Measurements from ENCODE around the gene TIMP3. TPM values are rescaled to one million over a fixed set of nuclear protein-coding genes. Genes with fewer than 3 reads are reported as not detected.

Gene TIMP3
- total and polyA plus RNA-seq, 2 donors (not counting 3 experiments of a cell fraction or from before 2014, with no cell fraction given): 0.22 to 2.0 TPM

DNA sequence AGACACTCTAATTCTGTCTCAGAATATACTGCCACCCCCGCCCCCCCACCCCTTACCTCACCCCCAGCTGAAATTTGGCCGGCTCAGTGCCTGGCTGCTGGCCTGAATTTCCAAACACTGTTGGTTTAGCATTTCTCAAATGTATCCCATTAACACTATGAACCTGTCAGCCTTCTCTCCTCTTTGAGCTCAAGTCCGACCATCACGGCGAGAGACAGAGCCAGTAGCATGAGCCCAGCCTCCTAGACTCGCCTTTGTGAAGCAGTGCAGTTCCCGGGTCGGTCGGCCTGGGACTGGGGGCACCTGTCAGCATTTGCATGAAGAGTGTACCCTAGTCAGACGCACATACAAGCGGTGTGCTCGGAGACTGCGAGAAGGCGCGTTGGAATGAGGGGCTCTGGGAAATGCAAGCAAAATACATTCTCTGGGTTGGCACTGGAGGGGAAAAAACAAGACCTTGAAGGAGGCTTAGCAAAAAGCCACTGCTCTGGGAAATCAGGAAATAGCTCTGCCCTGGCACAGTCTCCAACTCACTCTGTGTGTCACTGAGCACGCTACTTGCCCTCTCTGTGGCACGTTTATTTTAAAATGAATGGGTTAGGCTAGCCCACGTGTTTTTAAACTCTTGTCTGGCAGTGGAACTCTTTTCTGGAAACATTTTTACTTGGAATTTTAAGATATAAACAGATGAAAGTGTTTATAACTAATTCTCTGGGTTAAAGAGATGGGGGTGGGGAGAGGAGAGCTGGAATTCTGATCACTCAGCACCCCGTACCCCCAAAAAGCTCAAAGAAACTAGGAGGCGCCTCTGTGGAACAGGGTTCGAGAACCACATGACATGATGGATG is 108.3 kb downstream of the TIMP3 start:
- ChIA-PET POLR2A (no interaction called here), CTCF (no interaction called here)
- TF ChIP-seq, protein P1, sequence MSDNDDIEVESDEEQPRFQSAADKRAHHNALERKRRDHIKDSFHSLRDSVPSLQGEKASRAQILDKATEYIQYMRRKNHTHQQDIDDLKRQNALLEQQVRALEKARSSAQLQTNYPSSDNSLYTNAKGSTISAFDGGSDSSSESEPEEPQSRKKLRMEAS (IDR thresholded peaks at IDR 0.05; ENCODE audit: insufficient read depth, insufficient read length): no peak
- TF ChIP-seq JUN (IDR thresholded peaks at IDR 0.05; ENCODE audit: borderline replicate concordance, insufficient read depth, insufficient read length, low read depth) (no peak), GATA2 (IDR thresholded peaks at IDR 0.05; ENCODE audit: insufficient read depth, insufficient read length, low read depth, low read length) (no peak), MYC (IDR thresholded peaks at IDR 0.05; ENCODE audit: low read depth, low read length) (no peak), POLR2A (IDR thresholded peaks at IDR 0.05; ENCODE audit: low read depth, low read length) (no peak), FOS (IDR thresholded peaks at IDR 0.05; ENCODE audit: borderline replicate concordance, insufficient read depth, low read length) (no peak), POLR2AphosphoS5 (IDR thresholded peaks at IDR 0.05; ENCODE audit: insufficient read depth, low read depth, low read length) (no peak), EZH2 (IDR thresholded peaks at IDR 0.05; ENCODE audit: borderline replicate concordance, low read depth, low read length, severe bottlenecking) (no peak)
- TF ChIP-seq, protein P2, sequence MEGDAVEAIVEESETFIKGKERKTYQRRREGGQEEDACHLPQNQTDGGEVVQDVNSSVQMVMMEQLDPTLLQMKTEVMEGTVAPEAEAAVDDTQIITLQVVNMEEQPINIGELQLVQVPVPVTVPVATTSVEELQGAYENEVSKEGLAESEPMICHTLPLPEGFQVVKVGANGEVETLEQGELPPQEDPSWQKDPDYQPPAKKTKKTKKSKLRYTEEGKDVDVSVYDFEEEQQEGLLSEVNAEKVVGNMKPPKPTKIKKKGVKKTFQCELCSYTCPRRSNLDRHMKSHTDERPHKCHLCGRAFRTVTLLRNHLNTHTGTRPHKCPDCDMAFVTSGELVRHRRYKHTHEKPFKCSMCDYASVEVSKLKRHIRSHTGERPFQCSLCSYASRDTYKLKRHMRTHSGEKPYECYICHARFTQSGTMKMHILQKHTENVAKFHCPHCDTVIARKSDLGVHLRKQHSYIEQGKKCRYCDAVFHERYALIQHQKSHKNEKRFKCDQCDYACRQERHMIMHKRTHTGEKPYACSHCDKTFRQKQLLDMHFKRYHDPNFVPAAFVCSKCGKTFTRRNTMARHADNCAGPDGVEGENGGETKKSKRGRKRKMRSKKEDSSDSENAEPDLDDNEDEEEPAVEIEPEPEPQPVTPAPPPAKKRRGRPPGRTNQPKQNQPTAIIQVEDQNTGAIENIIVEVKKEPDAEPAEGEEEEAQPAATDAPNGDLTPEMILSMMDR (IDR thresholded peaks at IDR 0.05; ENCODE audit: extremely low read depth in 1 of 2, insufficient read depth in 1 of 2, low read depth in 1 of 2, low read length in 2 of 2): no peak
- H3K79me2 ChIP-seq (ENCODE audit: control insufficient read depth, insufficient read depth, low read length): no peaks in the 10 kb centered on the region
- no peak for DNase-seq (ENCODE audit: low read depth, low spot score)
- intact Hi-C loops (cut with micrococcal nuclease) (no loop called here), dilution Hi-C loops (cut with MboI; ENCODE audit: extremely low pct_ligation_motif_present, low sequenced_read_pairs) (no loop called here)
- H3K27me3 ChIP-seq (ENCODE audit: control insufficient read depth in 2 of 2, insufficient read depth in 2 of 2, low read length in 2 of 2): no peaks in the 10 kb centered on the region
- no peaks in the 10 kb centered on the region for H3K4me1 ChIP-seq (ENCODE audit: control insufficient read depth, extremely low read depth, insufficient read depth, low read length)
- no peak for FAIRE-seq
- no peaks in the 10 kb centered on the region for H3K36me3 ChIP-seq (ENCODE audit: control insufficient read depth in 2 of 2, extremely low read depth in 1 of 2, insufficient read depth in 2 of 2, low read length in 2 of 2)
- H3K4me3 ChIP-seq (replicated peaks in 1 of 3; ENCODE audit: insufficient read depth in 1 of 3, low read depth in 1 of 3, low read length in 3 of 3): no peak overlapping the region
- no peak overlapping the region for H3K9ac ChIP-seq (replicated peaks; ENCODE audit: extremely low read depth, insufficient read depth, low read length)
- H3K4me2 ChIP-seq (ENCODE audit: insufficient read depth, low read length): no peak overlapping the region
- no peaks in the 10 kb centered on the region for H3K9me1 ChIP-seq (replicated peaks; ENCODE audit: control insufficient read depth, extremely low read depth, insufficient read depth, low read length)
- no peak overlapping the region for H2AFZ ChIP-seq (ENCODE audit: low read depth, low read length)
- no peaks in the 10 kb centered on the region for H4K20me1 ChIP-seq (replicated peaks; ENCODE audit: control insufficient read depth, extremely low read depth, insufficient read depth, low read length)
- no peak overlapping the region for H3K27ac ChIP-seq (ENCODE audit: insufficient read depth, low read depth, low read length)
- H3K9me3 ChIP-seq (replicated peaks; ENCODE audit: control insufficient read depth, insufficient read depth, low read length): peaks cover 4% of the 10 kb centered on the region
- BruUV-seq (replicated peaks): no TSS peak
